Liver (tissue), 9 donors: Measurements from ENCODE around the gene APOOL. TPM values are rescaled to one million over a fixed set of nuclear protein-coding genes. Genes with fewer than 3 reads are reported as not detected.

Experiments used
- DNase-seq: peaks from one replicate; pipeline ENCODE4 v3.0.0-alpha.2; 2017; ENCODE audit warnings: low spot score
- H3K27ac ChIP-seq, 2 donors: one replicate each; pipeline ENCODE4 v1.7.0; 2013; ENCODE audit warnings: inconsistent platforms in 2 of 2, low read length in 2 of 2, control low read depth in 1 of 2, low read depth in 1 of 2, mild to moderate bottlenecking in 1 of 2
- H3K27me3 ChIP-seq, 4 donors: one replicate each; pipeline versions ENCODE4 v1.6.1 to v1.7.0; 2013; ENCODE audit warnings: low read length in 3 of 4, inconsistent platforms in 1 of 4, mild to moderate bottlenecking in 1 of 4, moderate library complexity in 1 of 4; ENCODE audit not compliant: control insufficient read depth in 4 of 4, insufficient read depth in 4 of 4
- H3K36me3 ChIP-seq, 4 donors: one replicate each; pipeline versions ENCODE4 v1.6.1 to v1.7.0; 2013; ENCODE audit warnings: low read length in 3 of 4, mild to moderate bottlenecking in 3 of 4, low read depth in 1 of 4, moderate library complexity in 1 of 4; ENCODE audit not compliant: control insufficient read depth in 4 of 4, insufficient read depth in 3 of 4
- H3K4me1 ChIP-seq, 4 donors: one replicate each; pipeline versions ENCODE4 v1.6.1 to v1.7.0; 2013; ENCODE audit warnings: low read length in 3 of 4, mild to moderate bottlenecking in 3 of 4, moderate library complexity in 1 of 4; ENCODE audit not compliant: control insufficient read depth in 4 of 4, insufficient read depth in 4 of 4
- H3K4me3 ChIP-seq, 3 donors: one replicate each; pipeline versions ENCODE4 v1.6.1 to v1.7.0; 2013; ENCODE audit warnings: low read length in 3 of 3, control low read depth in 1 of 3, low read depth in 1 of 3, mild to moderate bottlenecking in 1 of 3
- H3K9ac ChIP-seq, 2 donors: one replicate each; pipeline ENCODE4 v1.7.0; 2013; ENCODE audit warnings: low read length in 2 of 2, mild to moderate bottlenecking in 2 of 2, moderate library complexity in 2 of 2, control low read depth in 1 of 2, low read depth in 1 of 2
- H3K9me3 ChIP-seq, 4 donors: one replicate each; pipeline versions ENCODE4 v1.6.1 to v1.7.0; 2013; ENCODE audit warnings: low read length in 3 of 4; ENCODE audit not compliant: control insufficient read depth in 4 of 4
- EGR1 ChIP-seq, 2 donors: IDR thresholded peaks; 2 replicates each; pipeline ENCODE4 v1.6.1; 2016 to 2018; ENCODE audit warnings: antibody characterized with exemption in 2 of 2, low read depth in 2 of 2
- FOXA1 ChIP-seq: IDR thresholded peaks from 2 replicates; pipeline ENCODE4 v1.6.1; 2016; ENCODE audit warnings: antibody characterized with exemption
- FOXA2 ChIP-seq: IDR thresholded peaks from 2 replicates; pipeline ENCODE4 v1.6.1; 2016; ENCODE audit warnings: antibody characterized with exemption
- GABPA ChIP-seq, 2 donors: IDR thresholded peaks in 1 of 2; conservative IDR thresholded peaks in 1 of 2; 2 replicates each; pipeline ENCODE4 v1.6.1; 2016; ENCODE audit warnings: antibody characterized with exemption in 2 of 2, mild to moderate bottlenecking in 1 of 2, moderate library complexity in 1 of 2
- HNF4A ChIP-seq, 2 donors: conservative IDR thresholded peaks; 2 replicates each; pipeline ENCODE4 v1.6.1; 2016; ENCODE audit warnings: antibody characterized with exemption in 2 of 2, mild to moderate bottlenecking in 2 of 2
- HNF4G ChIP-seq: IDR thresholded peaks from 2 replicates; pipeline ENCODE4 v1.6.1; 2016; ENCODE audit warnings: antibody characterized with exemption
- JUND ChIP-seq, 2 donors: IDR thresholded peaks; 2 replicates each; pipeline ENCODE4 v1.6.1; 2016; ENCODE audit warnings: antibody characterized with exemption in 2 of 2
- NR2F2 ChIP-seq: IDR thresholded peaks from 2 replicates; pipeline ENCODE4 v1.6.1; 2016; ENCODE audit warnings: antibody characterized with exemption
- RAD21 ChIP-seq, 2 donors: IDR thresholded peaks; 2 replicates each; pipeline ENCODE4 v1.6.1; 2016; ENCODE audit warnings: antibody characterized with exemption in 2 of 2, mild to moderate bottlenecking in 2 of 2
- RXRA ChIP-seq, 2 donors: IDR thresholded peaks; 2 replicates each; pipeline ENCODE4 v1.6.1; 2017 to 2018; ENCODE audit warnings: antibody characterized with exemption in 2 of 2, mild to moderate bottlenecking in 1 of 2
- SP1 ChIP-seq: IDR thresholded peaks from 2 replicates; pipeline ENCODE4 v1.6.1; 2018; ENCODE audit warnings: antibody characterized with exemption, mild to moderate bottlenecking
- TAF1 ChIP-seq: conservative IDR thresholded peaks from 2 replicates; pipeline ENCODE4 v1.6.1; 2016; ENCODE audit warnings: antibody characterized with exemption, mild to moderate bottlenecking
- WGBS: extraction: QIAGEN DNeasy Blood & Tissue Kit; methylation state at CpG from one replicate; pipeline ENCODE4 v1.1.7; 2013; 5-methylcytosine and 5-hydroxymethylcytosine counted together
- polyA plus RNA-seq, 2 donors: library from polyadenylated mRNA; stranded (reverse) in 1 of 2; unstranded in 1 of 2; fragments of 200-250 nt in 1 of 2; fragments of >200 nt in 1 of 2; fragmentation: Nextera tagmentation in 1 of 2; extraction: Ambion mirVana in 1 of 2; gene quantifications; one replicate each; pipeline versions ENCODE4 v1.2.1 to v1.2.3, GENCODE V29; 2013 to 2015
- total RNA-seq, 2 donors: library from RNA; depleted of rRNA; stranded (reverse); fragments of >200 nt; gene quantifications; one replicate each; pipeline ENCODE4 v1.2.3, GENCODE V29; 2014
- TF ChIP-seq, protein P1 (sequence below): IDR thresholded peaks from 2 replicates; pipeline ENCODE4 v1.6.1; 2016; ENCODE audit warnings: antibody characterized with exemption, mild to moderate bottlenecking
- TF ChIP-seq, protein P2 (sequence below): IDR thresholded peaks from 2 replicates; pipeline ENCODE4 v1.6.1; 2016; ENCODE audit warnings: antibody characterized with exemption
- TF ChIP-seq, protein P3 (sequence below): IDR thresholded peaks from 2 replicates; pipeline ENCODE4 v1.6.1; 2016; ENCODE audit warnings: antibody characterized with exemption
- TF ChIP-seq, protein P4 (sequence below): fragments of 150-350 bp; IDR thresholded peaks from 2 replicates; pipeline ENCODE4 v1.5.1; 2017; ENCODE audit warnings: improper control_type of control experiment, low read depth, low read length; ENCODE audit not compliant: missing input control
- TF ChIP-seq, protein P5 (sequence below): IDR thresholded peaks from 2 replicates; pipeline ENCODE4 v1.6.1; 2016; ENCODE audit warnings: antibody characterized with exemption
- donor health status: healthy.
- donor health status: healthy.
- donor health status: healthy.
- donor health status: healthy.
- donor health status: healthy.

APOOL gene
- total and polyA plus RNA-seq, 4 donors: 7.5 to 12.1 (median 10.7) TPM

DNA sequence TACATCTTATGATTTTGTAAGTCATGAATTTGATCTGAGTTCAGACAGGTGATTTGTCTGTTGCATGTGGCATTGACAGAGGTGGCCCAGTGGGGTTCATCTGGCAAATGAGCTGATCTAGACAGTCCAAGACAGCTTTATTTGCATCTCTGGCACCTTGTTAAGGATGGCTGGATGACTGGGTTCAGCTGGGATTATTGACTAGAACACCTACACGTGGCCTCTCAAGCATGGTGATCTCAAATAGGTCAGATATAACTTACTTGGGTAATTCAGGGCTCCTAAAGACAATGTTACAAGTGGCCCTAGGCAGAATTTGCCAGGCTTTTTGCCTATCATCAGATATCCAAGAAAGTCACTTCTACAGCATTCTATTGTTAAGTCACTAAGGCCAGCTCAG, 48.0 kb downstream of the APOOL start:
- Histone ChIP-seq H3K27me3 (no peaks in the 10 kb centered on the region), H3K4me1 (no peaks in the 10 kb centered on the region), H3K9me3 (no peaks in the 10 kb centered on the region), H3K9ac (no peak overlapping the region), H3K27ac (no peak overlapping the region), H3K4me3 (no peak overlapping the region), H3K36me3 (no peaks in the 10 kb centered on the region)
- TF ChIP-seq EGR1 (IDR thresholded peaks at IDR 0.05; ENCODE audit: low read depth in 2 of 2): no peak
- TF ChIP-seq FOXA1: no peak
- TF ChIP-seq TAF1: no peak
- TF ChIP-seq RXRA (IDR thresholded peaks at IDR 0.05): no peak
- TF ChIP-seq, protein P1, sequence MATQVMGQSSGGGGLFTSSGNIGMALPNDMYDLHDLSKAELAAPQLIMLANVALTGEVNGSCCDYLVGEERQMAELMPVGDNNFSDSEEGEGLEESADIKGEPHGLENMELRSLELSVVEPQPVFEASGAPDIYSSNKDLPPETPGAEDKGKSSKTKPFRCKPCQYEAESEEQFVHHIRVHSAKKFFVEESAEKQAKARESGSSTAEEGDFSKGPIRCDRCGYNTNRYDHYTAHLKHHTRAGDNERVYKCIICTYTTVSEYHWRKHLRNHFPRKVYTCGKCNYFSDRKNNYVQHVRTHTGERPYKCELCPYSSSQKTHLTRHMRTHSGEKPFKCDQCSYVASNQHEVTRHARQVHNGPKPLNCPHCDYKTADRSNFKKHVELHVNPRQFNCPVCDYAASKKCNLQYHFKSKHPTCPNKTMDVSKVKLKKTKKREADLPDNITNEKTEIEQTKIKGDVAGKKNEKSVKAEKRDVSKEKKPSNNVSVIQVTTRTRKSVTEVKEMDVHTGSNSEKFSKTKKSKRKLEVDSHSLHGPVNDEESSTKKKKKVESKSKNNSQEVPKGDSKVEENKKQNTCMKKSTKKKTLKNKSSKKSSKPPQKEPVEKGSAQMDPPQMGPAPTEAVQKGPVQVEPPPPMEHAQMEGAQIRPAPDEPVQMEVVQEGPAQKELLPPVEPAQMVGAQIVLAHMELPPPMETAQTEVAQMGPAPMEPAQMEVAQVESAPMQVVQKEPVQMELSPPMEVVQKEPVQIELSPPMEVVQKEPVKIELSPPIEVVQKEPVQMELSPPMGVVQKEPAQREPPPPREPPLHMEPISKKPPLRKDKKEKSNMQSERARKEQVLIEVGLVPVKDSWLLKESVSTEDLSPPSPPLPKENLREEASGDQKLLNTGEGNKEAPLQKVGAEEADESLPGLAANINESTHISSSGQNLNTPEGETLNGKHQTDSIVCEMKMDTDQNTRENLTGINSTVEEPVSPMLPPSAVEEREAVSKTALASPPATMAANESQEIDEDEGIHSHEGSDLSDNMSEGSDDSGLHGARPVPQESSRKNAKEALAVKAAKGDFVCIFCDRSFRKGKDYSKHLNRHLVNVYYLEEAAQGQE: no peak
- TF ChIP-seq NR2F2: no peak
- no peak for TF ChIP-seq SP1
- no peak for TF ChIP-seq HNF4A (conservative IDR thresholded peaks at IDR 0.05)
- TF ChIP-seq GABPA (IDR thresholded peaks at IDR 0.05 in 1 of 2, conservative IDR thresholded peaks at IDR 0.05 in 1 of 2): no peak
- TF ChIP-seq, protein P2, sequence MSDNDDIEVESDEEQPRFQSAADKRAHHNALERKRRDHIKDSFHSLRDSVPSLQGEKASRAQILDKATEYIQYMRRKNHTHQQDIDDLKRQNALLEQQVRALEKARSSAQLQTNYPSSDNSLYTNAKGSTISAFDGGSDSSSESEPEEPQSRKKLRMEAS: no peak
- TF ChIP-seq, protein P3, sequence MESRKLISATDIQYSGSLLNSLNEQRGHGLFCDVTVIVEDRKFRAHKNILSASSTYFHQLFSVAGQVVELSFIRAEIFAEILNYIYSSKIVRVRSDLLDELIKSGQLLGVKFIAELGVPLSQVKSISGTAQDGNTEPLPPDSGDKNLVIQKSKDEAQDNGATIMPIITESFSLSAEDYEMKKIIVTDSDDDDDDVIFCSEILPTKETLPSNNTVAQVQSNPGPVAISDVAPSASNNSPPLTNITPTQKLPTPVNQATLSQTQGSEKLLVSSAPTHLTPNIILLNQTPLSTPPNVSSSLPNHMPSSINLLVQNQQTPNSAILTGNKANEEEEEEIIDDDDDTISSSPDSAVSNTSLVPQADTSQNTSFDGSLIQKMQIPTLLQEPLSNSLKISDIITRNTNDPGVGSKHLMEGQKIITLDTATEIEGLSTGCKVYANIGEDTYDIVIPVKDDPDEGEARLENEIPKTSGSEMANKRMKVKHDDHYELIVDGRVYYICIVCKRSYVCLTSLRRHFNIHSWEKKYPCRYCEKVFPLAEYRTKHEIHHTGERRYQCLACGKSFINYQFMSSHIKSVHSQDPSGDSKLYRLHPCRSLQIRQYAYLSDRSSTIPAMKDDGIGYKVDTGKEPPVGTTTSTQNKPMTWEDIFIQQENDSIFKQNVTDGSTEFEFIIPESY: no peak
- TF ChIP-seq RAD21 (IDR thresholded peaks at IDR 0.05): no peak
- TF ChIP-seq JUND (IDR thresholded peaks at IDR 0.05): no peak
- no peak for DNase-seq
- WGBS: 74% methylated on average over 1 of the region's 1 CpG

DNA sequence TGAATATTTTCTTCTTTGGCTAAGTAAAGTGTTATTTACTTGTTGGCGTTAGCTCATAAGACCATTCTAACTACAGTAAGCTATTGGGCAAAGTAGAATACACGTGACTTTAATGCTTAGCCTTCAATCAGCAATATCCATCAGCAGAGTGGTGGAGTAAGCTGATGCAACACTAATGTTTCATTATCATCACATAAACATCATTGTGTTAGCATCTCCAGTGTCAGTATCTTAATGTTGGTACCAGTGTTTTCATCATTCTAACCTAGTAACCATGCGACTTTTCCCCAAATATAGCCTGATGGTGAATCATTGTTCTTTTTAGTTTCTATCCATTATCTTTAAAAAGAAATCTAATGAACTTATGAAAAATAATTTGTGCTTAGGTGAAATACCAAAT, 48.5 kb downstream of the APOOL start:
- no peaks in the 10 kb centered on the region for H3K27me3 ChIP-seq
- TF ChIP-seq, protein P4, sequence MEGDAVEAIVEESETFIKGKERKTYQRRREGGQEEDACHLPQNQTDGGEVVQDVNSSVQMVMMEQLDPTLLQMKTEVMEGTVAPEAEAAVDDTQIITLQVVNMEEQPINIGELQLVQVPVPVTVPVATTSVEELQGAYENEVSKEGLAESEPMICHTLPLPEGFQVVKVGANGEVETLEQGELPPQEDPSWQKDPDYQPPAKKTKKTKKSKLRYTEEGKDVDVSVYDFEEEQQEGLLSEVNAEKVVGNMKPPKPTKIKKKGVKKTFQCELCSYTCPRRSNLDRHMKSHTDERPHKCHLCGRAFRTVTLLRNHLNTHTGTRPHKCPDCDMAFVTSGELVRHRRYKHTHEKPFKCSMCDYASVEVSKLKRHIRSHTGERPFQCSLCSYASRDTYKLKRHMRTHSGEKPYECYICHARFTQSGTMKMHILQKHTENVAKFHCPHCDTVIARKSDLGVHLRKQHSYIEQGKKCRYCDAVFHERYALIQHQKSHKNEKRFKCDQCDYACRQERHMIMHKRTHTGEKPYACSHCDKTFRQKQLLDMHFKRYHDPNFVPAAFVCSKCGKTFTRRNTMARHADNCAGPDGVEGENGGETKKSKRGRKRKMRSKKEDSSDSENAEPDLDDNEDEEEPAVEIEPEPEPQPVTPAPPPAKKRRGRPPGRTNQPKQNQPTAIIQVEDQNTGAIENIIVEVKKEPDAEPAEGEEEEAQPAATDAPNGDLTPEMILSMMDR: no peak
- no peak for TF ChIP-seq GABPA (IDR thresholded peaks at IDR 0.05 in 1 of 2, conservative IDR thresholded peaks at IDR 0.05 in 1 of 2)
- TF ChIP-seq, protein P5, sequence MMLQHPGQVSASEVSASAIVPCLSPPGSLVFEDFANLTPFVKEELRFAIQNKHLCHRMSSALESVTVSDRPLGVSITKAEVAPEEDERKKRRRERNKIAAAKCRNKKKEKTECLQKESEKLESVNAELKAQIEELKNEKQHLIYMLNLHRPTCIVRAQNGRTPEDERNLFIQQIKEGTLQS: no peak
- TF ChIP-seq, protein P1: no peak
- no peak for TF ChIP-seq HNF4A (conservative IDR thresholded peaks at IDR 0.05)
- TF ChIP-seq JUND (IDR thresholded peaks at IDR 0.05): no peak
- no peak for TF ChIP-seq SP1
- TF ChIP-seq RXRA (IDR thresholded peaks at IDR 0.05): no peak
- no peak for TF ChIP-seq EGR1 (IDR thresholded peaks at IDR 0.05; ENCODE audit: low read depth in 2 of 2)
- TF ChIP-seq HNF4G: no peak
- no peak for TF ChIP-seq FOXA2
- TF ChIP-seq FOXA1: no peak
- DNase-seq: no peak
- WGBS: 95% methylated on average over 3 of the region's 3 CpGs
- no peak overlapping the region for H3K27ac ChIP-seq
- no peak overlapping the region for H3K4me3 ChIP-seq
- H3K9me3 ChIP-seq: no peaks in the 10 kb centered on the region
- no peaks in the 10 kb centered on the region for H3K36me3 ChIP-seq
- H3K4me1 ChIP-seq: no peaks in the 10 kb centered on the region
- H3K9ac ChIP-seq: no peak overlapping the region
